Epithelial cell of esophagus (primary cell): Measurements from ENCODE around the gene FNDC10.

Experiments used
- DNase-seq: peaks from one replicate; pipeline ENCODE4 v3.0.0; 2010; ENCODE audit warnings: low read depth
- H3K4me3 ChIP-seq: 2 replicates; pipeline ENCODE4 v1.5.1; 2011; ENCODE audit warnings: mild to moderate bottlenecking, low read length, control low read depth
- CTCF ChIP-seq: IDR thresholded peaks from 2 replicates; pipeline ENCODE4 v1.5.1; 2011; ENCODE audit warnings: low read depth, mild to moderate bottlenecking, low read length, control low read depth, inconsistent platforms; ENCODE audit not compliant: insufficient read depth; ENCODE audit errors: missing control alignments

FNDC10 gene

DNA sequence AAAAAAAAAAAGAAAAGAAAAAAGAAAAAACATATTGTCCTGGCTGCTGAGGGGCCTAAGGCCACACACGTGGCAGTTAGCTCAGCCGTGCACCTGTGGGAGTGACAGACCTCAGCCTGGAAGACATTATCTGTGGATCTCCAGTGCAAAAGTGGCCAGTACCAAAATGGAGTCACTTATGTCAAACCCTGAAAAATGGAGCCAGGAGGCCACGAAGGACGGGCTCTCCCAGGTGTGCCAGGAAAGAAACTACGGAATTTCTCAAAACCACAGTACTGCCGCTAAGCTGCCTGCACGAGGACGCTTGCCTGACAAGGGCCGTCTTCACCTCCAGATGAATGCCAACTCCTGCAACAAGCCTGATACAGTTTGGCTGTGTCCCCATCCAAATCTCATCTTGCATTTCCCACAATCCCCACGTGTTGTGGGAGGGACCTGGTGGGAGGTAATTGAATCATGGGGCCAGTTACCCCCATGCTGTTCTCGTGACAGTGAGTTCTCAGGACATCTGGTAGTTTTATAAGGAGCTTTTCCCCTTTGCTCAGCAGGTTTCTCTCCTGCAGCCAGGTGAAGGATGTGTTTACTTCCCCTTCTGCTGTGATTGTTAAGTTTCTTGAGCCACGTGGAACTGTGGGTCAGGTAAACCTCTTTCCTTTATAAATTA, 10.0 kb upstream of the FNDC10 start:
- no peak for DNase-seq
- H3K4me3 ChIP-seq: no peak overlapping the region
- TF ChIP-seq CTCF: no peak

DNA sequence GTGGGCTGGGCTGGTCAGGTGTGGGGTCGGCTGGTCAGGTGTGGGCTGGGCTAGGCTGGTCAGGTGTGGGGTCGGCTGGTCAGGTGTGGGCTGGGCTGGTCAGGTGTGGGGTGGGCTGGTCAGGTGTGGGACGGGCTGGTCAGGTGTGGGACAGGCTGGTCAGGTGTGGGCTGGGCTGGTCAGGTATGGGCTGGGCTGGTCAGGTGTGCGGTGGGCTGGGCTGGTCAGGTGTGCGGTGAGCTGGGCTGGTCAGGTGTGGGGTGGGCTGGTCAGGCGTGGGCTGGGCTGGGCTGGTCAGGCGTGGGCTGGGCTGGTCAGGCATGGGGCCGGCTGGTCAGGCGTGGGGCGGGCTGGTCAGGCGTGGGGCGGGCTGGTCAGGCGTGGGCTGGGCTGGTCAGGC, 6.3 kb upstream of the FNDC10 start:
- no peak overlapping the region for H3K4me3 ChIP-seq
- no peak for DNase-seq
- TF ChIP-seq CTCF: no peak

- no peak for TF ChIP-seq CTCF
- DNase-seq: no peak
- no peak overlapping the region for H3K4me3 ChIP-seq
Observed at GRCh38 chr1:1605724-1606123, 5.8 kb upstream of the FNDC10 start.

GRCh38 chr1:1605034-1605591, 5.2 kb upstream of the FNDC10 start:
- no peak overlapping the region for H3K4me3 ChIP-seq
- TF ChIP-seq CTCF: no peak
- no peak for DNase-seq

GRCh38 chr1:1604374-1605033, 4.6 kb upstream of the FNDC10 start:
- no peak for DNase-seq
- no peak for TF ChIP-seq CTCF
- H3K4me3 ChIP-seq: no peak overlapping the region

GRCh38 chr1:1603671-1604373, 3.9 kb upstream of the FNDC10 start:
- DNase-seq: no peak
- H3K4me3 ChIP-seq: no peak overlapping the region
- no peak for TF ChIP-seq CTCF
